HEK293 (cell line): ENCODE measurements around the gene CEACAM19.
A peak's percentile ranks its signal among the peaks of the same experiment; 100 is the strongest.
"Not testable (repeated sequence)": the region's sequence is repeated elsewhere in the genome, so short reads cannot be mapped to it uniquely, and the experiment has no call there.

Experiments
- CTCF ChIA-PET: fragments of 350-600 bp; formaldehyde crosslinking; extraction: SDS; loops from one replicate; lab custom pipeline; 2021; ENCODE audit warnings: antibody characterized with exemption; lab: Yijun Ruan, JAX
- POLR2A ChIA-PET: fragments of 300-600 bp; formaldehyde crosslinking; extraction: SDS; loops from one replicate; lab custom pipeline; 2020; ENCODE audit warnings: antibody characterized with exemption, inconsistent platforms; lab: Yijun Ruan, JAX
- H3K27ac ChIP-seq: fragments of 200-500 bp; sonication (Bioruptor generic); 2 replicates; pipeline ENCODE4 v1.5.1; 2014; ENCODE audit warnings: low read depth, low read length, control low read depth, inconsistent platforms; ENCODE audit errors: extremely low read depth
- H3K36me3 ChIP-seq, 2 experiments: fragments of 200-500 bp in 1 of 2; sonication (Bioruptor generic) in 1 of 2; 1 replicate in 1 of 2; 2 replicates in 1 of 2; pipeline ENCODE4 v1.5.1; 2014 to 2017; ENCODE audit warnings: inconsistent platforms in 2 of 2, low read length in 2 of 2; ENCODE audit not compliant: control insufficient read depth in 2 of 2, insufficient read depth in 1 of 2
- H3K4me1 ChIP-seq: fragments of 200-500 bp; sonication (Bioruptor generic); 2 replicates; pipeline ENCODE4 v1.5.1; 2014; ENCODE audit warnings: mild to moderate bottlenecking, low read length, inconsistent platforms; ENCODE audit not compliant: control insufficient read depth, insufficient read depth
- H3K4me3 ChIP-seq: 2 replicates; pipeline ENCODE4 v1.5.1; 2011; ENCODE audit warnings: low read depth, mild to moderate bottlenecking, control low read depth, low read length, moderate library complexity
- H3K9me3 ChIP-seq: fragments of 200-500 bp; sonication (Bioruptor generic); 2 replicates; pipeline ENCODE4 v1.5.1; 2014; ENCODE audit warnings: low read depth, low read length, inconsistent platforms; ENCODE audit not compliant: control insufficient read depth, insufficient read depth
- GLI4 ChIP-seq: fragments of 450-650 bp; formaldehyde crosslinking; IDR thresholded peaks from 2 replicates; pipeline ENCODE4 v1.5.1; 2016; ENCODE audit warnings: missing biosample characterization, missing genetic modification characterization
- OVOL3 ChIP-seq: fragments of 450-650 bp; formaldehyde crosslinking; IDR thresholded peaks from 2 replicates; pipeline ENCODE4 v1.5.1; 2016; ENCODE audit warnings: missing biosample characterization, missing genetic modification characterization
- PRDM1 ChIP-seq: fragments of 450-650 bp; formaldehyde crosslinking; IDR thresholded peaks from 2 replicates; pipeline ENCODE4; 2016; ENCODE audit warnings: missing biosample characterization, missing genetic modification characterization
- SP7 ChIP-seq: fragments of 450-650 bp; formaldehyde crosslinking; IDR thresholded peaks from 2 replicates; pipeline ENCODE4 v1.5.1; 2016; ENCODE audit warnings: missing biosample characterization, missing genetic modification characterization
- ZEB2 ChIP-seq: fragments of 450-650 bp; formaldehyde crosslinking; IDR thresholded peaks from 2 replicates; pipeline ENCODE4 v1.5.1; 2016; ENCODE audit warnings: missing biosample characterization, missing genetic modification characterization
- ZNF16 ChIP-seq: fragments of 450-650 bp; formaldehyde crosslinking; IDR thresholded peaks from 2 replicates; pipeline ENCODE4 v1.5.1; 2016; ENCODE audit warnings: low read depth, missing biosample characterization, missing genetic modification characterization
- ZNF354C ChIP-seq: fragments of 450-650 bp; formaldehyde crosslinking; IDR thresholded peaks from 2 replicates; pipeline ENCODE4 v1.5.1; 2016; ENCODE audit warnings: missing biosample characterization, missing genetic modification characterization, low read depth, borderline replicate concordance
- ZNF366 ChIP-seq: fragments of 450-650 bp; formaldehyde crosslinking; conservative IDR thresholded peaks from 2 replicates; pipeline ENCODE4 v1.5.1; 2016; ENCODE audit warnings: missing biosample characterization, missing genetic modification characterization
- ZNF548 ChIP-seq: fragments of 450-650 bp; formaldehyde crosslinking; IDR thresholded peaks from 2 replicates; pipeline ENCODE4 v1.5.1; 2016; ENCODE audit warnings: missing biosample characterization, missing genetic modification characterization
- ZNF596 ChIP-seq: fragments of 450-650 bp; IDR thresholded peaks from 2 replicates; pipeline ENCODE4 v1.5.0; 2018; ENCODE audit warnings: missing biosample characterization, mild to moderate bottlenecking, missing genetic modification characterization, moderate library complexity
- ZNF621 ChIP-seq: fragments of 450-650 bp; formaldehyde crosslinking; IDR thresholded peaks from 2 replicates; pipeline ENCODE4 v1.5.1; 2017; ENCODE audit warnings: missing biosample characterization, missing genetic modification characterization
- ZNF623 ChIP-seq: fragments of 450-650 bp; formaldehyde crosslinking; IDR thresholded peaks from 2 replicates; pipeline ENCODE4 v1.5.1; 2016; ENCODE audit warnings: missing biosample characterization, missing genetic modification characterization
- ZNF624 ChIP-seq: fragments of 450-650 bp; formaldehyde crosslinking; IDR thresholded peaks from 2 replicates; pipeline ENCODE4 v1.5.1; 2017; ENCODE audit warnings: missing biosample characterization, missing genetic modification characterization
- ZNF658 ChIP-seq: fragments of 450-650 bp; formaldehyde crosslinking; IDR thresholded peaks from 2 replicates; pipeline ENCODE4; 2016; ENCODE audit warnings: missing biosample characterization, missing genetic modification characterization
- ZNF677 ChIP-seq: fragments of 450-650 bp; IDR thresholded peaks from 2 replicates; pipeline ENCODE4 v1.5.0; 2018; ENCODE audit warnings: missing biosample characterization, mild to moderate bottlenecking, missing genetic modification characterization, moderate library complexity
- ZNF701 ChIP-seq: fragments of 450-650 bp; formaldehyde crosslinking; IDR thresholded peaks from 2 replicates; pipeline ENCODE4 v1.5.1; 2016; ENCODE audit warnings: missing biosample characterization, missing genetic modification characterization
- ZNF768 ChIP-seq: fragments of 450-650 bp; formaldehyde crosslinking; IDR thresholded peaks from 2 replicates; pipeline ENCODE4 v1.5.1; 2018; ENCODE audit warnings: missing biosample characterization, mild to moderate bottlenecking, missing genetic modification characterization
- ZNF837 ChIP-seq: fragments of 450-650 bp; formaldehyde crosslinking; IDR thresholded peaks from 2 replicates; pipeline ENCODE4 v1.5.1; 2016; ENCODE audit warnings: missing biosample characterization, missing genetic modification characterization
- TF ChIP-seq, protein P1 (sequence below): fragments of 450-650 bp; formaldehyde crosslinking; IDR thresholded peaks from 2 replicates; pipeline ENCODE4 v1.5.1; 2016; ENCODE audit warnings: missing biosample characterization, missing genetic modification characterization
- TF ChIP-seq, protein P2 (sequence below): fragments of 450-650 bp; formaldehyde crosslinking; IDR thresholded peaks from 2 replicates; pipeline ENCODE4 v1.5.1; 2016; ENCODE audit warnings: missing biosample characterization, missing genetic modification characterization

Gene CEACAM19

DNA sequence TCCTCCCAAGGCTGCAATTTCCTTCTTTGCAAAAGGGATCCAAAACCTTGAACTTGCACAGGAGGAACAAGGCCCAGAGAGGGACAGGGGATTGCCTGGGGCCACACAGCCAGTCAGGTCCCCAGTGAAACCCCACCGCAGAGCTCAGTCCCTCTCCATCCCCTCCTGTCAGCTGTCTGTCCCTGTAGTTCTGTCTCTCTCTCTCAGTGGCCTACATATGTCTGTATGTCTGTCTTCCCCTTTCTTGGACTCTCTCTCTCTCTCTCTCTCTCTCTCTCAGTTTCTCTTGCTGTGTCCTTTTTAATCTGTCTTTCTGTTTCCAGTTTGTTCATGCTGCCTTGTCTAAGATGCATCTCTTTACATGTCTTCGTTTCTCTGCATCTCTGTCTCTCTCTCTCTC, 11.5 kb downstream of the CEACAM19 start:
- Histone ChIP-seq H3K9me3 (no peaks in the 10 kb centered on the region), H3K27ac (no peak overlapping the region), H3K4me3 (no peak overlapping the region), H3K4me1 (0 out of 2 replicates have a peak, but pooled peaks cover 3% of the 10 kb centered on the region), H3K36me3 (peaks cover 0 to 7% of the 10 kb centered on the region in 2 experiments; a peak in 1 of 3 replicates)
- no peak for TF ChIP-seq ZNF658 (tag by site-specific recombination)
- no peak for TF ChIP-seq SP7 (tag by site-specific recombination)
- TF ChIP-seq ZNF366, result 0 out of 2 replicates have a peak, but pooled peaks have one; percentile 24
- peak; percentile 88 for TF ChIP-seq PRDM1 (tag by site-specific recombination)
- no peak for TF ChIP-seq ZNF677
- TF ChIP-seq GLI4 (tag by site-specific recombination), result no peak
- TF ChIP-seq ZNF354C (tag by site-specific recombination), result no peak
- peak; percentile 67; the same call in 1 of the 2 replicates for TF ChIP-seq ZNF768
- no peak for TF ChIP-seq ZNF623 (tag by site-specific recombination)
- TF ChIP-seq ZNF596 (tag by site-specific recombination), result peak; percentile 60; the same call in 1 of the 2 replicates
- CTCF ChIA-PET, result interaction anchor here (1.0 kb wide), 1 partner anchor 41 kb away, joined by 3 read pairs; no protein-coding TSS in a partner anchor
- POLR2A ChIA-PET, result no interaction called here

DNA sequence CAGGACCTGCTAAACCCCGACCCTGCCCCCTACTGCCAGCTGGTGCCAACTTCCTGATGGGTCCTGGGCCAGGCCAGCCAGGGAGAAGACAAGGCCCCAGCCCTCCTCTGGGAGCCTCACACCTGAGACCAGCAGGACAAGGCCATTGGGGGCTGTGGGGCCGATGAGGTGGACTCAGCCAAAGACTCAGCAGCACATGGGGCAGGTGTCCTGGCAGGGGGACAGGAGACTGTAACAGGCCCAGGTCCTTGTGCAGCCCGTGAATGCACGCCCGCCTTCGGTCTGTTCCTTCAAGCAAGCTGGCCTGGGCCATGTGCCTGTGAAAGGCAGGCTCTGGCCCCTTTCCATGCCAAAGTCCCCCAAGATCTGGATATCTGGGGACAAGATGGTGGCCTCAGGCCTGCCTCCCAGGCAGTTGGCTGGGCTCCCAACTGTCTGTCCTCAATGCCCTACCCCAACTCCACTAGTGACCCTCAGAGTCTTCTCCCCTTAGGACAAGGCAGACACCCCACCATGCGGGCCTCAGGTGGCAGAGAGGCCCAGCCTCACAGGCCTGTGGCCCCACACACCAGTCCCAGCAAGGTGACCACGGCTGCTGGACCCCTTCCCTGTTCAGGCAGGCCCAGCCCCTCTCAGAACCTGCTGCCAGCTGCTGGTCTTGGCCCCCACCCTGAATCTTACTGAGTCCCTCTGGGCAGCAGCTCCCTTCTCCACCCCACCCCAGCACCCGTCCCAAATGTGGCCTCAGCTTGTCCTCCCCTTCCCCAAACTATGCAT, 12.3 kb downstream of the CEACAM19 start:
- Histone ChIP-seq H3K36me3 (peaks cover 0 to 7% of the 10 kb centered on the region in 2 experiments; a peak in 1 of 3 replicates), H3K27ac (no peak overlapping the region), H3K9me3 (no peaks in the 10 kb centered on the region), H3K4me3 (no peak overlapping the region), H3K4me1 (0 out of 2 replicates have a peak, but pooled peaks cover 3% of the 10 kb centered on the region)
- TF ChIP-seq ZNF624 (tag by site-specific recombination) (no peak), OVOL3 (tag by site-specific recombination) (no peak), ZNF16 (tag by site-specific recombination) (no peak), ZNF701 (tag by site-specific recombination) (no peak), ZNF548 (no peak), ZNF354C (tag by site-specific recombination) (no peak), ZEB2 (tag by site-specific recombination) (no peak), ZNF621 (tag by site-specific recombination) (no peak), ZNF837 (tag by site-specific recombination) (no peak)
- CTCF ChIA-PET, result interaction anchor here (0.7 to 1.0 kb wide), 2 partner anchors 9 to 87 kb away, joined by 3 to 4 read pairs; no protein-coding TSS in a partner anchor
- POLR2A ChIA-PET, result no interaction called here

DNA sequence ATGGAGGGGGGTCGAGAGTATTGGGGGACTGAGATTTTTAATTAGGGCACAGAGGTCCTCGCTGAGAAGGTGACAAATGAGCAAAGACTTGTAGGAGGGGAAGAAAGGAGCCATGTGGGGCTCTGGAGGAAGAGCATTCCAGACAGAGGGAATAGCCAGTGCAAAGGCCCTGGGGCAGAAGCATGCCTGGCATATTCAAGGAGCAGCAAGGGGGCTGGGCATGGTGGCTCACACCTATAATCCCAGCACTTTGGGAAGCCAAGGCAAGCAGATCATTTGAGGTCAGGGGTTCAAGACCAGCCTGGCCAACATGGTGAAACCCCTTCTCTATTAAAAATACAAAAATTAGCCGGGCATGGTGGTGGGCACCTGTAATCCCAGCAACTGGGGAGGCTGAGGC, 13.1 kb downstream of the CEACAM19 start:
- not testable (repeated sequence) for H3K4me1 ChIP-seq, H3K27ac ChIP-seq

More for the DNA sequence above, 13.1 kb downstream of the CEACAM19 start:
- CTCF ChIA-PET, result interaction anchor here (0.7 to 1.0 kb wide), 2 partner anchors 9 to 86 kb away, joined by 3 to 4 read pairs; no protein-coding TSS in a partner anchor
- POLR2A ChIA-PET, H3K4me3 ChIP-seq, H3K9me3 ChIP-seq, H3K36me3 ChIP-seq: not testable (repeated sequence)
- TF ChIP-seq ZNF16 (tag by site-specific recombination) (peak; percentile 85), ZNF623 (tag by site-specific recombination) (peak; percentile 99)
- TF ChIP-seq, protein P1, sequence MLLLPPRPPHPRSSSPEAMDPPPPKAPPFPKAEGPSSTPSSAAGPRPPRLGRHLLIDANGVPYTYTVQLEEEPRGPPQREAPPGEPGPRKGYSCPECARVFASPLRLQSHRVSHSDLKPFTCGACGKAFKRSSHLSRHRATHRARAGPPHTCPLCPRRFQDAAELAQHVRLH (tag by site-specific recombination), result 0 out of 2 replicates have a peak, but pooled peaks have one; percentile 28
- TF ChIP-seq, protein P2, sequence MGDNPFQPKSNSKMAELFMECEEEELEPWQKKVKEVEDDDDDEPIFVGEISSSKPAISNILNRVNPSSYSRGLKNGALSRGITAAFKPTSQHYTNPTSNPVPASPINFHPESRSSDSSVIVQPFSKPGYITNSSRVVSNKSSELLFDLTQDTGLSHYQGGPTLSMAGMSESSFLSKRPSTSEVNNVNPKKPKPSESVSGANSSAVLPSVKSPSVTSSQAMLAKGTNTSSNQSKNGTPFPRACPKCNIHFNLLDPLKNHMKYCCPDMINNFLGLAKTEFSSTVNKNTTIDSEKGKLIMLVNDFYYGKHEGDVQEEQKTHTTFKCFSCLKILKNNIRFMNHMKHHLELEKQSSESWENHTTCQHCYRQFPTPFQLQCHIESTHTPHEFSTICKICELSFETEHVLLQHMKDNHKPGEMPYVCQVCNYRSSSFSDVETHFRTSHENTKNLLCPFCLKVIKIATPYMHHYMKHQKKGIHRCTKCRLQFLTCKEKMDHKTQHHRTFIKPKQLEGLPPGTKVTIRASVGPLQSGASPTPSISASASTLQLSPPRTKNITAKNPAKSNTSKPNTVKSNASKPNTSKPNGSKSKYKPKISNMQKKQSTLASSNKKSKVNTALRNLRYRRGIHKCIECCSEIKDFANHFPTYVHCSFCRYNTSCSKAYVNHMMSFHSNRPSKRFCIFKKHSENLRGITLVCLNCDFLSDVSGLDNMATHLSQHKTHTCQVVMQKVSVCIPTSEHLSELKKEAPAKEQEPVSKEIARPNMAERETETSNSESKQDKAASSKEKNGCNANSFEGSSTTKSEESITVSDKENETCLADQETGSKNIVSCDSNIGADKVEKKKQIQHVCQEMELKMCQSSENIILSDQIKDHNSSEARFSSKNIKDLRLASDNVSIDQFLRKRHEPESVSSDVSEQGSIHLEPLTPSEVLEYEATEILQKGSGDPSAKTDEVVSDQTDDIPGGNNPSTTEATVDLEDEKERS (tag by site-specific recombination), result peak; percentile 66; the same call in 1 of the 2 replicates
